GM12878 (cell line): ENCODE data around the gene C11orf58.

Source experiments
- BACH1 ChIP-seq: fragments of 450-650 bp; IDR thresholded peaks from 2 replicates; pipeline ENCODE4 v1.6.1; 2017; ENCODE audit warnings: mild to moderate bottlenecking, borderline replicate concordance
- CHD2 ChIP-seq: IDR thresholded peaks from 2 replicates; pipeline ENCODE4 v1.6.1; 2011; ENCODE audit warnings: low read depth, low read length, improper control_type of control experiment, borderline replicate concordance
- CTCF ChIP-seq, 3 experiments: IDR thresholded peaks in 2 of 3; conservative IDR thresholded peaks in 1 of 3; 2 replicates each; pipeline ENCODE4 v1.5.1; 2011; ENCODE audit warnings: low read depth in 3 of 3, low read length in 3 of 3, mild to moderate bottlenecking in 3 of 3, control low read depth in 2 of 3, moderate library complexity in 2 of 3, inconsistent platforms in 1 of 3, mixed read lengths in 1 of 3; ENCODE audit not compliant: control insufficient read depth in 2 of 3, insufficient read depth in 1 of 3; ENCODE audit errors: extremely low read depth in 1 of 3
- CUX1 ChIP-seq: IDR thresholded peaks from 2 replicates; pipeline ENCODE4 v1.6.1; 2012; ENCODE audit warnings: improper control_type of control experiment, low read depth, low read length; ENCODE audit not compliant: insufficient replicate concordance
- MLLT1 ChIP-seq: fragments of 450-650 bp; IDR thresholded peaks from 2 replicates; pipeline ENCODE4 v1.6.1; 2016; ENCODE audit warnings: mild to moderate bottlenecking
- MXI1 ChIP-seq: fragments of 150-350 bp; IDR thresholded peaks from 2 replicates; pipeline ENCODE4 v1.6.1; 2011; ENCODE audit warnings: low read depth, mild to moderate bottlenecking, inconsistent platforms, low read length, improper control_type of control experiment
- POLR2A ChIP-seq: IDR thresholded peaks from 2 replicates; pipeline ENCODE4 v1.6.1; 2011; ENCODE audit warnings: low read depth, mild to moderate bottlenecking, low read length
- POLR2AphosphoS5 ChIP-seq: IDR thresholded peaks from 2 replicates; pipeline ENCODE4 v1.6.1; 2011; ENCODE audit warnings: mild to moderate bottlenecking, low read length, inconsistent platforms
- RFX5 ChIP-seq: IDR thresholded peaks from 2 replicates; pipeline ENCODE4 v1.6.1; 2011; ENCODE audit warnings: low read depth, low read length, improper control_type of control experiment
- TCF7 ChIP-seq: IDR thresholded peaks from 2 replicates; pipeline ENCODE4 v1.6.1; 2014; ENCODE audit warnings: antibody characterized with exemption, borderline replicate concordance
- USF1 ChIP-seq: IDR thresholded peaks from 2 replicates; pipeline ENCODE4 v1.6.1; 2011; ENCODE audit warnings: borderline replicate concordance, low read depth, mild to moderate bottlenecking, moderate library complexity, mixed read lengths, low read length; ENCODE audit not compliant: insufficient read depth; ENCODE audit errors: extremely low read length

- TF ChIP-seq TCF7 (no peak), CTCF (IDR thresholded peaks at IDR 0.05 in 2 of 3, conservative IDR thresholded peaks at IDR 0.05 in 1 of 3; ENCODE audit: control insufficient read depth in 2 of 3, extremely low read depth in 1 of 3, insufficient read depth in 1 of 3, low read depth in 3 of 3, low read length in 3 of 3) (no peak), RFX5 (no peak), CHD2 (no peak), CUX1 (no peak), MXI1 (no peak), POLR2A (no peak), BACH1 (no peak), POLR2AphosphoS5 (no peak), USF1 (no peak), MLLT1 (no peak)
Measured at GRCh38 chr11:16763746-16764145, 25.3 kb downstream of the C11orf58 start.
